Hepatocyte (in vitro differentiated cells): ENCODE results near the gene ADAMTS7.
"Not testable (repeated sequence)": the region's sequence is repeated elsewhere in the genome, so short reads cannot be mapped to it uniquely, and the experiment has no call there.

Source experiments
- CTCF ChIP-seq: fragments of 200-600 bp; sonication (generic); IDR thresholded peaks from 2 replicates; pipeline ENCODE4 v1.5.1; 2016; ENCODE audit warnings: antibody characterized with exemption, mild to moderate bottlenecking; ENCODE audit not compliant: poor library complexity
- EZH2 ChIP-seq: fragments of 200-600 bp; sonication (generic); IDR thresholded peaks from 2 replicates; pipeline ENCODE4 v1.6.1; 2016; ENCODE audit warnings: antibody characterized with exemption, mild to moderate bottlenecking, borderline replicate concordance

GRCh38 chr15:78758084-78758483 is 53.2 kb downstream of the ADAMTS7 start:
- not testable (repeated sequence) for TF ChIP-seq CTCF, EZH2
